Activated CD4-positive, alpha-beta T cell treated with anti-CD3 and anti-CD28 coated beads, Interleukin-2, amount 10 ng/mL, durations not matched to agents 24 days and 14 days (primary cell): ENCODE data around the gene LAMC1. TPM values are rescaled to one million over a fixed set of nuclear protein-coding genes. Genes with fewer than 3 reads are reported as not detected.

Experiments used
- DNase-seq: peaks from one replicate; pipeline ENCODE4 v3.0.0; 2022
- H3K27ac Mint-ChIP-seq: one replicate; pipeline ENCODE4 v1.8.0; 2022; ENCODE audit warnings: mild to moderate bottlenecking, mixed read lengths
- H3K27me3 Mint-ChIP-seq: one replicate; pipeline ENCODE4 v1.8.0; 2022; ENCODE audit warnings: mixed read lengths
- H3K36me3 Mint-ChIP-seq: one replicate; pipeline ENCODE4 v1.8.0; 2022; ENCODE audit warnings: low read depth, mild to moderate bottlenecking, mixed read lengths
- H3K4me1 Mint-ChIP-seq: one replicate; pipeline ENCODE4 v1.8.0; 2021; ENCODE audit warnings: mixed read lengths
- H3K4me3 Mint-ChIP-seq: one replicate; pipeline ENCODE4 v1.8.0; 2022; ENCODE audit warnings: mild to moderate bottlenecking, moderate library complexity, mixed read lengths
- H3K9me3 Mint-ChIP-seq: one replicate; pipeline ENCODE4 v1.8.0; 2021; ENCODE audit warnings: mixed read lengths
- intact Hi-C: fragments of 100-400 bp; cut with micrococcal nuclease; formaldehyde crosslinking; loops from one replicate; pipeline ENCODE4 v1.15.1; 2023
- total RNA-seq: library from RNA; stranded (reverse); gene quantifications from 2 replicates; pipeline ENCODE4 v1.2.3, GENCODE V29; 2022

Gene LAMC1
- total RNA-seq, 1 donor from 2014 or later: 0.30 TPM

DNA sequence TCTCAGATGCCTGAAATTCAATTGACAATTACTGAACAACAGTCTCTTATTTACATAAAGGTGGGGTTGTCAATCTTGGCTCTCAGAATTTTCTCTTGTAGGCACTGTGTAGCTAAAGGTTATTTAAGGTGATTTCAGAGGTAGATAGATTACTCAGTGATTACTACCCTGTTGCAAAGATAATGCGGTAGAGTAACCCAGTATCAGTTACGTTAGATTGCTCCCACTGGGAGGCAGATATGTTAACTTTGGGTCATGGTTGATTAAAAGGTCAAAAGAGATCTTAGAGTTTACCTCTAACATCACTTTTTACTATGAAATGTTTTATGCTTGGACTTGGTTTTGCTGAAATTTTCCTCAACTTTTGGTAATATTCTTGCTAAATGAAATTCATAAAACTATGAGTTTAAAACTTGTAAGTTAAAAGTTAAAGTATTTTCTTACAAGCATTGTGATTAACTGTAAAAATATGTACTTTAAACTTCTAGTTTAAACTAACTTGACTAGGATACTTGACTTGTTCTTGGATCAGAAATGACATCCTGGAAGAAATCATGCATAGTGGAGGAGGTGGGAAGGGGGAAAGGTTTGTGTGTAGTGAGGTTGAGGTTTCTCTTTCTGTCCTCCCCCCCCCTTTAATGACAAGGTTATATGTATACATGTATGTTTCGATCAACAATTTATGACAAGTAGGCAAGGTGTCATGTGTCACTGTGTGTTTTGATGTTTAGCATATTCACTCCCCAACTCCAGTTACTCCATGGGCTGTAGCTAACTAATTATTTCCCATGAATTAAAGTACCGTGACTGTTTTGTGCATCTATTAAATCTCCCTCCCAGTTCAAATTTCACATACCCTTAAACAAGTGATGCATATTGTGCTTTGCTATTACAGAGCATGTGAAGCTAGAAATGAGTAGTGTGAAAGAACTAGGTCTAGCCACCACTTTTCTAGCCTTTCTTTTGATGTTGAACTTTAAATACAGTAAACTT lies 2.9 kb downstream of the LAMC1 start:
- no peak overlapping the region for H3K27ac Mint-ChIP-seq
- DNase-seq: no peak
- H3K4me3 Mint-ChIP-seq: no peak overlapping the region
- H3K27me3 Mint-ChIP-seq: peaks cover 77% of the 10 kb centered on the region
- no peaks in the 10 kb centered on the region for H3K9me3 Mint-ChIP-seq
- intact Hi-C loops: no loop called here
- no peaks in the 10 kb centered on the region for H3K36me3 Mint-ChIP-seq
- peaks cover 11% of the 10 kb centered on the region for H3K4me1 Mint-ChIP-seq

DNA sequence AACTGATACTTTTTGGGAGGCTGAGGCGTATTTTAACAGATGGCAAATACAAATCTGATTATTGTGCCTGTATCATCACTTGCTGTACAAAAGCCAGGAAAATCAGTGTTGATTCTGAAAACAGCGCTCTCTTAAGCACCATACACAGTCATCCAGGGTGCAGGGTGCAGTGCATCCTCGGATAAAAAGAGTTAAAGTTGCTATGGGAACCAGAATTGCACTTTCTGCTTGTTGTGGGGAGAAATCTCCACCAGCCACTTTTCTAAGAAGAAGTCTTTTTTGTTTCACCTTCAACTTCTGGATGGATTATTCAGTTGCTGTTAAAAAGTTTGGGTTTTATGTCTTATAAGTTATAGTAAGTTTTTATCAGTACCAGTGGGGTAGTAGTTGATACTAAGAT lies 3.8 kb downstream of the LAMC1 start:
- peaks cover 74% of the 10 kb centered on the region for H3K27me3 Mint-ChIP-seq
- H3K36me3 Mint-ChIP-seq: no peaks in the 10 kb centered on the region
- no peak overlapping the region for H3K4me3 Mint-ChIP-seq
- intact Hi-C loops: no loop called here
- H3K4me1 Mint-ChIP-seq: peaks cover 11% of the 10 kb centered on the region
- no peaks in the 10 kb centered on the region for H3K9me3 Mint-ChIP-seq
- DNase-seq: no peak
- no peak overlapping the region for H3K27ac Mint-ChIP-seq

DNA sequence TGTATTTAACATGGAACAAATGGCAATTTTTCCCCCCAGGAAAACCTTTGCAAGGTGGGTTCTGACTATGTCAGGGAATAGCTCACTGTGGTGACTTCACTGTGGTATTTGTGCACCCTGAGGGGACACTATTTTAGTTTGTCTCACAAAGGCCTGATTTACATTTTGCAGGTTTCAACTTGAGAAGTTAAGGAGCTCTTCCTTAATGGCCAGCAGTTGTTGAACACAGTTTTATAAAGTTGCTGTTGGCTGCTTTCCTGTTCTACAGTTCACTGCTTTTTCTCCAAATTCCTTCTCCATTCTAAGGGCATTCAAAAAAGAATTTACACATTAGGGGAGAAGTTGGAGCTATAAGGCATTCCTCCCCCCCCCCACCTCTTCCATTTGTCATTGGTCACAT lies 4.6 kb downstream of the LAMC1 start:
- Mint-ChIP-seq H3K27ac (no peak overlapping the region), H3K4me1 (peaks cover 7% of the 10 kb centered on the region), H3K27me3 (peaks cover 72% of the 10 kb centered on the region), H3K9me3 (no peaks in the 10 kb centered on the region), H3K4me3 (no peak overlapping the region), H3K36me3 (no peaks in the 10 kb centered on the region)
- intact Hi-C loops: no loop called here
- no peak for DNase-seq

DNA sequence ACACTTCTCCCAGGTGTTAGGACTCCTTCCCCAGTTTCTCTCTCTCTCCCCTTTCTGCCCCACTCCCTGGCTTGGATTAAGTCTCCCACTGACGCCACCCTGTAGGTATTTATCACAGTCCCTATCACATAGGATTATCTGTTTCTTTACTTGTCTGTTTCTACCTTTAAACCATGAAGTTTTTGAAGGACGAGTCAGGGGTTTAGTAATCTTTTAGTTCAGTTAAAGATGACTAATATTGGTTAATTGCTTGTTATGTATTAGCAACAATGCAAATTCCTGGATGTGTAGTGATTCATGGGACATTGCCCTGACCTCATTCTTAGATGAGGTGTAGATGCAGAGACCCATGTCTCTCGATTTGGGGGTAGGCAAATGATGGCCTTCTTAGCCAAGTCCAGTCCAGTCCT lies 6.4 kb downstream of the LAMC1 start:
- H3K4me1 Mint-ChIP-seq: peaks cover 4% of the 10 kb centered on the region
- no peak for DNase-seq
- intact Hi-C loops: no loop called here
- H3K9me3 Mint-ChIP-seq: no peaks in the 10 kb centered on the region
- no peaks in the 10 kb centered on the region for H3K36me3 Mint-ChIP-seq
- no peak overlapping the region for H3K4me3 Mint-ChIP-seq
- peaks cover 74% of the 10 kb centered on the region for H3K27me3 Mint-ChIP-seq
- H3K27ac Mint-ChIP-seq: no peak overlapping the region

DNA sequence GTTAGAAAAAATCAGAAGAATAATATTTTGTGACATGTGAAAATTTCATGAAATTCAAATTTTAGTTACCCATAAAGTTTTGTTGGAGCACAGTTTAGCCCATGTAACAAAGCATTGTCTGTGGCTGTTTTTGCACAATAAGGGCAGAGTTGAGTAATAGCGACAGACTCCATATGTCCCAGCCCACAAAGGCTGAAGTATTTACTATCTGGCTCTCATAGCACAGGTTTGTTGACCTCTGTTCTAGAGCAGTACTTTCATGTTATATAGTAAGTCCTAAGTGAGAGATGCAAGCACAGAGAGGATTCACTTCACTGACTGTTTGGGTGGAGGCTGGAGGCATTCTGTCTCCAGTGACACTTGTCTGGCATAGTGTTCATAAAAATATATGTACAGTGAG lies 6.8 kb downstream of the LAMC1 start:
- peaks cover 72% of the 10 kb centered on the region for H3K27me3 Mint-ChIP-seq
- no peak overlapping the region for H3K4me3 Mint-ChIP-seq
- H3K36me3 Mint-ChIP-seq: no peaks in the 10 kb centered on the region
- peaks cover 4% of the 10 kb centered on the region for H3K4me1 Mint-ChIP-seq
- DNase-seq: no peak
- intact Hi-C loops: no loop called here
- H3K27ac Mint-ChIP-seq: no peak overlapping the region
- no peaks in the 10 kb centered on the region for H3K9me3 Mint-ChIP-seq

DNA sequence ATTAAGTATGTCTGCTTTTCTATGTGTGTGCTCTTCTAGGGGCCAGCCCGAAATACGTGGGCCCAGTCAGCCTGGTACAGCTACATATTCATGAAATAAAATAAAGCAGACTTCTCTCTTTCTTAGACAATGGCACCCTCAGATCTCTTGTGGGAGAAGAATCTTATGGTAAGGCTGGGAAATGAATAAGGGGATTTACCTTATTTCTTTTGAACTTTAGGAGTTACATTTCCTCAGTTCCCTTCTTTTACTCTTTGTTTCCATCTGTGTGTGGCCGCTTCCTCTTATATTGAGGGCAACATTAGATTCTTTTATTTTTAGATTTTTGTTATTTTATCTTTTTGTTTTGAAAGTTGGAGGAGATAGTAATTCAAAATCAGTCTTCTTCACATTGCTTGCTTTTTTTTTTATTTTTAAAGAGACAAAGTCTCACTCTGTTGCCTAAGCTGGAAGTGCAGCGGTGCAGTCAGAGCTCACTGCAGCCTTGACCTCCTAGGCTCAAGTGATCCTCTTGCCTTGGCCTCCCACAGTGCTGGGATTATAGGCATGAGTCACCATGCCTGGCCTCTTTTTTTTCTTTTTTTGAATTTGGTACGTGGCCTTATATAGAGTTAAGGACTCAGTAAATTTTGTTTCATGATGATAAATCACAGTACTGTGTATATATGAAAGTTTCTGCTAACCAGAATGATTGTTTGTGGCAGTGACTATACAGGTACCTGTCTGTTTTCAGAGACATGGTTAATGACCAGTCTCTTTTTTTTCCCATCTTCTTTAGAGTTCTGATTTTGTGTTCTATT lies 9.1 kb downstream of the LAMC1 start:
- intact Hi-C loops: no loop called here
- no peak overlapping the region for H3K27ac Mint-ChIP-seq
- no peaks in the 10 kb centered on the region for H3K36me3 Mint-ChIP-seq
- DNase-seq: no peak
- peaks cover 4% of the 10 kb centered on the region for H3K4me1 Mint-ChIP-seq
- peaks cover 61% of the 10 kb centered on the region for H3K27me3 Mint-ChIP-seq
- H3K9me3 Mint-ChIP-seq: no peaks in the 10 kb centered on the region
- no peak overlapping the region for H3K4me3 Mint-ChIP-seq

DNA sequence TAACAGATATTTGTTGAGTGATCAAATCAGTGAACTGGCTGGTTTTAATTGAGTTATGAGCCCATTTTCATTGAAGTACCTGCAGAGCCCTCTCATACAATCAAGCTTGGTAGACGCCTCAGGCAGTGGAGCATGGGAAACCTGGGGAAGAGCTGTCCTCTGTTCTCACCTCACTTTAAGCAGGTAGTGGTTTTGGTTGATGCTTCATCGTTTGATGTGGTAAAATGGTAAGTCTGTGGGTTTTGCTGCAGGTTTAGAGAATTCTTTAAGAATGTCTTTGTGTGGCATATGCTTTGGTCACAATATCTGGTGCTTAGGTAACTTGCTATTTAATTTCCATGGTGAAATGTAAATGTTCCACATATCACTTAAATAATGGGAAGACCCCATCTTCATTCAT lies 10.0 kb downstream of the LAMC1 start:
- H3K27ac Mint-ChIP-seq: peak overlapping the region; percentile 30
- H3K4me3 Mint-ChIP-seq: no peak overlapping the region
- peaks cover 4% of the 10 kb centered on the region for H3K4me1 Mint-ChIP-seq

DNA sequence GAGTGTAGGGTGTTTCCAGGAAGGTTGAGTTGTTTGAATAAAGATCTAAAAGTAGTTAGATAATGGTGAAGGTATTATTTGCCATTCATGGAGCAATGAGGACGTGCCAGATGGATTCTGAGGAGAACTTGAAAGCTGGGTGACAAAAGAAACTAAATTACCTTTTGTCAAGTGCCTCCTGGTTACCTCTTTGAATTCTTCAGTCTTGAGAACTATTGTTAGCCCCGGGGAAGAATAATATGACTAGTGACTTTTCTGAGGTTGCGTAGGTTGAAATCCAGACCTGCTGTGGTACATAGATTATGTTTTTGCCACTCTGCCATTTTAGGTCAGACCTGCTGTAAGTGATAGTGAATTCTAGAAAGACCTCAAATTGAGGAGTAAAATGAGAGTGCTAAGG lies 11.5 kb downstream of the LAMC1 start:
- no peak for DNase-seq
- H3K9me3 Mint-ChIP-seq: no peaks in the 10 kb centered on the region
- no peaks in the 10 kb centered on the region for H3K36me3 Mint-ChIP-seq
- H3K4me3 Mint-ChIP-seq: no peak overlapping the region
- H3K27ac Mint-ChIP-seq: no peak overlapping the region
- H3K27me3 Mint-ChIP-seq: peaks cover 56% of the 10 kb centered on the region
- intact Hi-C loops: no loop called here
- peaks cover 4% of the 10 kb centered on the region for H3K4me1 Mint-ChIP-seq

More for the DNA sequence above, 10.0 kb downstream of the LAMC1 start:
- DNase-seq: peak; percentile 83
- intact Hi-C loops: no loop called here
- Mint-ChIP-seq H3K9me3 (no peaks in the 10 kb centered on the region), H3K36me3 (no peaks in the 10 kb centered on the region), H3K27me3 (peaks cover 59% of the 10 kb centered on the region)

DNA sequence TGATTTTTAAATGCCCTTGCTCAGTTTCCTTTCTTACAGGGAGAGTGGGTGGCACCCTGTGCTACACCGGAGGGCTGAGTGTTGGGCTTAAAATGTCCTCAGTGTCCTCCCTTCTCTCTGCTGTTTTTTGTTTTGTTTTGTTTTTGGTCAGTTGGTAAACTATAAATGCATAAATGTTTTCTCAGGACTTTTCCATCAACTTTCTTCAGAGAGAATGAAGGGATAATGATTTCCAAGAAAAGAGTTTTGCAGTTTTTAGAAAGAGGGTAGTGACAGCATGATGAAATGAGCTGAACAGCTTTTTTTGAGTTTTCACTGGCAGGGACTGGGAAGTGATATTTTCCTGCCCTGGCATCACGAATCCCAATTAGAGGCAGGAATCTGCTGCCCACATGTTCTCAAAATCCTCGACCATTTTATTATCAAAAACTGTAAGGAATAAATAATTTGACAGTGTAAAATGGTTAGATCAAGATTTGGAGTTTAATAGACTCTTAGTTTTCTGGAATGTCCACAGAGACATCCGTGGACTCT lies 15.2 kb downstream of the LAMC1 start:
- Mint-ChIP-seq H3K9me3 (no peaks in the 10 kb centered on the region), H3K4me1 (no peaks in the 10 kb centered on the region), H3K36me3 (no peaks in the 10 kb centered on the region), H3K27me3 (peaks cover 69% of the 10 kb centered on the region), H3K27ac (no peak overlapping the region), H3K4me3 (no peak overlapping the region)
- intact Hi-C loops: no loop called here
- DNase-seq: no peak

DNA sequence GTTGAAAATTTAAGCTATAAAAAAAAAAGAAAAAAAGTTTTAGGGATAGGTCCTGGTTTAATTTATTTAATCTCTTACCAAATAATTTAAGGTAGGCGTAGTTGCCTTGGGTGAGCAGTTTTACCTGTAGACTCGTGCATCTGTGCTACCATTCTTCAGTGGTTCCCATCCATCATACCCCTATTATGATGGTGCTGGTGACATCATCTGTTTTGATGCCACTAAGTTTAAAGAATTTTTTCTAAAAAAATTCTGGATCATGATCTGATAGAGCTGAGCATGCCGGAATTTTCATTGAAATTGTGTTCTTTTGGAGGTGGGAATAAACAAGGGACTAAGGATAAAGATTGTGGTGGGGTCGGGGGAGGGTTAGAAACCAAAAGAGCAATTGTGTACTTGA lies 15.7 kb downstream of the LAMC1 start:
- Mint-ChIP-seq H3K36me3 (no peaks in the 10 kb centered on the region), H3K4me3 (no peak overlapping the region), H3K27me3 (peaks cover 68% of the 10 kb centered on the region), H3K4me1 (no peaks in the 10 kb centered on the region), H3K9me3 (no peaks in the 10 kb centered on the region), H3K27ac (no peak overlapping the region)
- intact Hi-C loops: no loop called here
- DNase-seq: no peak

DNA sequence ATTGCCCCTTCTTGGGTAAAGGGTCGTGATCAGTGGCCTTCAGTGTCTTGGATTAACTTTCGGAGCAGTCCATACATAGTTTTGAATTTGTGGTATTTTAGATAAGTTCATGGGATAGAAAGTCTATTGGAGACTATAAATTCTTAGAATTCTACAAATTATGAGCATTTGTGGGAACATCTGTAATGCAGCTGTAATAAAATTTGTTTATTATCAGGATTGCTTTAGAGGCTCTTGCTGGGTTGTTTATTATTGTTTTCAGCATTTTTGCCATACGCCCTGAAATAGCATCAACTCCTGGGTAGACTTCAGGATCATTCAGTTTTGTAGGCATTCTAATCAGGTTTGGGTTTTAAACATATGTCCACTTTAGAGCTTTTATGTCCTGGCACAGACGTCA lies 16.1 kb downstream of the LAMC1 start:
- no peak overlapping the region for H3K27ac Mint-ChIP-seq
- no peaks in the 10 kb centered on the region for H3K9me3 Mint-ChIP-seq
- no peaks in the 10 kb centered on the region for H3K4me1 Mint-ChIP-seq
- H3K36me3 Mint-ChIP-seq: no peaks in the 10 kb centered on the region
- no peak overlapping the region for H3K4me3 Mint-ChIP-seq
- no peak for DNase-seq
- intact Hi-C loops: no loop called here
- peaks cover 71% of the 10 kb centered on the region for H3K27me3 Mint-ChIP-seq

DNA sequence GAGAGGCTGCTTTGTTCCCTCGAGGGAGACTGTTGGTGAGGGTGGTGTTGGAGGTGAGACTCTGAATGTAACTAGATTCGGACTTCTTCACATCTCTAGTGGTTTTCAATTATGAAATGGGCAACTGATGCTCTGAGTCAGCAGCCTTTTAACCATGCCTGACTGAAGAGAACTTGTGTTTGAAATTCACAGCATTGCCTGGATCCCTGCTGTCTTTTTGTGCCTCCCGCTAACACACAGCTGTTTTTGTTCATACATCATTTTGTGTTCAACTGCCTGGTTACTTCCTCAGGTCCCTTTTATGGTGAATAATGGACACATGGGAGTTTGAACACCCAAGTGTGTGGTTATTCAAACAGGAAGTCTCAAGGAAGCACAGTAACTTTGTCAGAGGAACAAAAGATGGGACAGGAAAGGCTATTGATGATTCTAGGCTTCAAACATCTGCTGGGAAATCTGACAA lies 16.8 kb downstream of the LAMC1 start:
- intact Hi-C loops: no loop called here
- Mint-ChIP-seq H3K9me3 (no peaks in the 10 kb centered on the region), H3K4me1 (no peaks in the 10 kb centered on the region), H3K27ac (no peak overlapping the region), H3K27me3 (peaks cover 72% of the 10 kb centered on the region), H3K36me3 (no peaks in the 10 kb centered on the region), H3K4me3 (no peak overlapping the region)
- DNase-seq: no peak

DNA sequence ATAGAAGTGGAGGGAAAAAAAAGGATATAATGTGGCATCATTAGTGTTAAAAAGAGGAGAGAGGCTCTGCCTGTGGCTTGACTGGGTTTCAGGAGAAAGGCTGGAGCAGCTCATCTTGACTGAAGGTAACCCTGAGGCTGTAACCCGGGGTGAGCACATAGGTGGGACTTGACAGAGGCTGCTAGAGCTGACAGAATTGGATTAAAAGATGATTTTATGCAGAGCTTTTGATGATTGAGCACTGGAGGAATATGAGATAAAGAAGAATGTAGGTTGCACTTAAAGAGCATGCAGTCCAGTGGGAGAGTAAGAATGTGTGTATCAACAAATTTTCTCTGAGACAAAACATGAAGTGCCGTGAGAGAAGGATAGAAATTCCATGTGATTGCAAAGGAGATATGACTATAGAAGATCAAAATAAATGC lies 17.3 kb downstream of the LAMC1 start:
- no peaks in the 10 kb centered on the region for H3K36me3 Mint-ChIP-seq
- H3K9me3 Mint-ChIP-seq: no peaks in the 10 kb centered on the region
- intact Hi-C loops: no loop called here
- H3K27ac Mint-ChIP-seq: no peak overlapping the region
- no peak for DNase-seq
- no peaks in the 10 kb centered on the region for H3K4me1 Mint-ChIP-seq
- H3K27me3 Mint-ChIP-seq: peaks cover 72% of the 10 kb centered on the region
- no peak overlapping the region for H3K4me3 Mint-ChIP-seq

DNA sequence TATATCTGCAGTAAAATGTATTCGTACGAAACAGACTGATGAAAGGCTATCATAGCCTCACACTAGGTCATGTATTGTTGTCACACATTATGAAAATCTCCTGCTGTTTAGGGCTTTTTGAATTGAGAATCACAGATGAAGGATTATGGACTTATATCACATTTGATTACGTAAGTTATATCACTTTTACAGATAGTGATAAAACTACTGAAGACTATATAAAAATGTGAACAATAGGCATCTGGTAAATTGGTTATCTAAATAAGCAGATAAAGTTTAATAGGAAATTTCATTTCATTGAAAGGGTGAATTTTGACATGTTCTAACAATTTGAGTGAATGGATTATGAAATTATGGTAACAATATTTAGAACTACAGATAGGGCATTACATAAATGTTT lies 20.0 kb downstream of the LAMC1 start:
- H3K4me3 Mint-ChIP-seq: no peak overlapping the region
- no peaks in the 10 kb centered on the region for H3K4me1 Mint-ChIP-seq
- H3K27ac Mint-ChIP-seq: no peak overlapping the region
- H3K27me3 Mint-ChIP-seq: peaks cover 66% of the 10 kb centered on the region
- intact Hi-C loops: no loop called here
- no peaks in the 10 kb centered on the region for H3K9me3 Mint-ChIP-seq
- H3K36me3 Mint-ChIP-seq: no peaks in the 10 kb centered on the region
- no peak for DNase-seq
